Stimulated activated CD8-positive, alpha-beta memory T cell treated with anti-CD3 and anti-CD28 coated beads, Interleukin-4, amount 100 ng/mL, for 1 hour (primary cell): ENCODE results near the gene SBF2.
"Not testable (repeated sequence)": the region's sequence is repeated elsewhere in the genome, so short reads cannot be mapped to it uniquely, and the experiment has no call there.

Experiments used
- DNase-seq, 2 donors: peaks; one replicate each; pipeline ENCODE4 v3.0.0-alpha.2; 2020; ENCODE audit warnings: low read depth in 2 of 2, low spot score in 1 of 2

SBF2 gene

DNA sequence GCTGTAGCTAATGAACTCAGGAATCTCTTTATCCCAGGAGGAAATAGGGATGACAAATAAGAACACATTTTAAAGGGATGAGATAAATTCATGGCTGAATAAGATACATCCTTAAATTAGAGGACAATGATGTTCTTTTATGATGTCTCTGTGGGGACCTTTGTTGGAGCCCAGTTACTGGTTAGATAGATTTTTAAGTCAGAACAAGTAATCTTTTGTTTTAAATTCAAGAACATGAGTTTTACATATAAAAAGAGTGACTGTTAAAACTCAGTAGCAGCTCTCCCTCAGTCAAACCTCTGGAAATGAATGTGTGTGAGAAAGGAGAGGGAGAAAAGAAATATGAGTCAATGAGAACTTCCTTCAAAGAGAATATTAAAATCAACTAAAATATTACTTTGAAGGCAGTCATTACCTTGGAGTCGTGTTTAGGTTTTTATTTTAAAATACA lies 388.5 kb downstream of the SBF2 start:
- DNase-seq, result no peak

DNA sequence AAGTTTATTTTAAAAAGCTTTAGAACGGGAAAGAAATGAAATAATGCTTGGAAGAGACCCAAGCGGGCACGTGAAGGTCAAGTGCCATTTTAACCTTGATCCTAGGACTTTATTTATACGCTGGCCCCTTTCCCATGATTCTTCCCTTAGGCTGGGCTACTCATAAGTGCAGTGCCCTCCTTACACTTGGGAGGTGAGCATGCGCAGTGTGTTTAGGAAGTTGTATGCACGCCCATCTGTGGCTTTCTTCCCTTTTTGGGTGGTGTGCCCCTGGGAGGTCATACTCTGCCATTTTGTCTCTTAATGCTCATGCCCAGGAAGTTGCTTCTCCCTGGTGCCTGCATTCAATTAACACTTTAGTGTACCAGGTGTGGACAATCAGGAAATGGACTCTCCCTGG lies 390.4 kb downstream of the SBF2 start:
- DNase-seq, result no peak

DNA sequence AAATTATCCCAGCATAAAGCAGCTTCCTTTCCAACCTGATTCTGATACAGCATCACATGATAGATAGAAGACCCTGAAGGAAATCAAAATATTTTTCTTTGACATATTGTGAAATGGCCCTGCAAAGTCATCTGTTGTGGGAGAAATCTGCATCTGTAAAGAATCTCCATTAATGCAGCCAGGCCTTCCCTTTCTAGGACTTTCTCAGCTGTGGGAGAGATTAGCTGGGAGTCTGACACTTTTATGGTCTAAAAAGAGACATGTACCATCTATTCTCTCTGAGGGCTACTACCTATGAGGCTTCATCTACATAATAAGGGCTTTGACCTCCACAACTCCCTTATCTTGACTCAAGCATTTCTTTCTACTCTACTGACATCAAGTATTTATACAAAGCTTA lies 392.1 kb downstream of the SBF2 start:
- no peak for DNase-seq

DNA sequence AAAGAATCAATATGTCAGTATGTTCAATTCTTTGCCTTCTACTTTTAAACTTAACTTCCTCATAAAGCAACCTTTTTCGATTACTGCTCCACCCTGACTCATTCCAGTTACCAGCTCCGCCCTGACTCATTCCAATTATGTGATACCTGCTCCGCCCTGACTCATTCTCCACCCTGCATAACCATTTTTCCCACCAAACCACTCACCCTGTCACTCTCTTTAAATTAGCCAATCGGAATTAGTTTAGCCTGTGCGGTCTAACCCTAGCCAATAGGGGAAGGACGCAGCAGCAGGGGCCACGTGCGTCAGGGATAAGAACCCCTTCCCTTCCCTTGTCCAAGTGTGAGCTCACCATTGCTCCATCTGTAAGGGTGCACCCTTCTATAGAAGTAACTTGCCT lies 393.8 kb downstream of the SBF2 start:
- DNase-seq, result not testable (repeated sequence)

DNA sequence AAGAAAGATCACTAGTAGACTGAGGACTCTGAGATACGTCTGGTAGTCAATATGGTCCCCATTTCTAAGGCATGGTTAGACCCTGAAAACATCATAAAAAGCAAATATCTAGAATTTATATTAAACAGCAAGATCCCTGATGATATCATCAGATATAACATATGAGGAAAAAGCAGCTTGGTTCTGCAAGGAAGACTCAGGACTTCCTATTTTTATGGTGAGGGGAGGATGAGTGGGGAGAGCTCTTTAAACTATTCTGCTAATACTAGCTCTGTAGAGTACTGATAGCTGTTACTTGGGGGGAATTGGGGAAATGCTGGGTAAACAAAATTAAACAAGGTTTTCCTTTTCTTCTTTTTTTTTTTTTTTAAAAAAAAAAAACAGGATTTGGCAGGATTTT lies 394.3 kb downstream of the SBF2 start:
- DNase-seq, result no peak

DNA sequence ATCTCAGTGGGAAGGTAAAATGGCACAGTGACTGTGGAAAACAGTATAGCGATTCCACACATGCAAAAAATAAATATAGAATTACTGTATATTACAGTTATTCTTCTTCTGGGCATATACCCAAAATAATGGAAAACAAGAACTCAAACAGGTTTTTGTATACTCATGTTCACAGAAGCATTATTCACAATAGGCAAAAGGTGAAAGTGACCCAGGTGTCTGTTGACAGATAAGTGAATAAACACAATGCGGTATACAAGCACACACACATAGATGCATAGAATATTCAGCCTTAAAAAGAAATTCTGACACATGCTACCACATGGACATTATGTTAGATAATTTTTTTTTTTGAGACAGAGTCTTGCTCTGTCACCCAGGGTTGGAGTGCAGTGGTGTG lies 397.1 kb downstream of the SBF2 start:
- DNase-seq, result no peak

DNA sequence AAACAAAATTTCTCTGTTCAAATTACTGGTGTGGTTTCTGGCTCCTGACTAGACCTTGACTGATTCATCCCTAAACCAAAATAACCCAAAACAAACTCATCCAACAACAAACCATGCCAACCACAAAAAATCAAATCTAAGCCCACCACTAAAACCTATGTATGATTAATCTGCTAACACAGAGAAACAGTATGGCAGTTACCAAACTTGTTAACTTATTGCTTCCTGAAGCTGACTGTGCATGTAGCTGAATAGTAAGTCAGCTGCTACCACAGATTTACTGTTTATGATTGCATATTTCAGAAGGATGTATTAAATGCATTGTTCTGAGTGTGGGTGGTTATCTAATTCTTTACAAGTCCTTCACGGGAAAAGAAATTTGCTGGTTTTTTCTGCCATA lies 399.0 kb downstream of the SBF2 start:
- no peak for DNase-seq

DNA sequence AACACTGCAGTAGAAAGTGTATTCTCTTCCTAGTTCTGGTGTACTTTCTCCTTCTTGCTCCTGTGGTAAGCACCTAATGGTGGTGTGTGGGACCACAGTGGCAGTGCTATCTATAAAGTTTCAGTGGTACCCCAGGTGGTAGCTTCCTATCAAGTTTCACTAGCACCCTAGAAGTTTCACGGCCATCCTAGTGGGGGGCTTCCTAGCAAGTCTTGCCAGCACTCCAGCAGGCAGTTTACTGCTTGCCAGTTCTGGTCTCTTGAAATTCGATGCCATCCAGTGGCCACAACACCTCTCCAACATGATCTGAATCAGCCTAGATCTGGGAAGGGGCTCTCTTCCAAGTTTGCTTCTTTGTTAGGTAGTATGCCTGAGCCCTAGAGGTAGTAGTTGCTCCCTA lies 400.5 kb downstream of the SBF2 start:
- no peak for DNase-seq

DNA sequence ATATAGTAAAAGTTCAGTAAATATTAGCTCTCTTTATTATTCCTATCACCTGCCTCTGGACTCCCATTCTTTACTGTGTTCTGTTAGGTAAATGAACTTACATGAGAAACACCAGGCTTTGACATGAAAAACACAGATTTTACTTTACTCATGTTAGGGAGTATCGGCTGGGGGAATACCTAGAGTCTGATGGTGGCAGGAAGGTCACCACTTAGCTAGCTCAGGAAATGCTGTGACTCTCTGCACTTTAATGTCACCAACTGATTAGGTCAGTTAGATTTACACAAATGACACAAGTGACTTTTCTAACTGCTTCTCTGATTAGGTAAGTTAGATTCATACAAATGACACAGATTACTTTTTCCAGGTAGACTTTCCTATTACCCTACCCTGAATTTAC lies 405.1 kb downstream of the SBF2 start:
- DNase-seq, result no peak

DNA sequence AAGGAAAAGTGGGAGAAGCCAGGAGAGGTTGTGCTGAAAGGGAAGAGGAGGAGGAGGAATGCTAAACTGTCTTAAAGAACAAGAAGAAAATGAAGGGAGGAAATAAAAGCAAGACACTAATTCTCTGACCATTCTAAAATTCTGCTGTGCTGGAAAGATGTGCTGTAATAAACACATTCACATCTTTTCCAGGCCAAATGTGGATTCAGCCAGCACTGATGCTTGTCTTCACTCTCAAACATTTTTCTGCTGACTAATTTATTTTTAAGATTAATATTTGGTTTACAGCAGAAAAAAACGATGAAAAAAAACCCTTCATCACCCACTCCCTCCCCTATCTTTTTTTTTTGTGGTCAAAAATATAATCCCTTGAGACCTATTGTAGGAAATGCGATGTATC lies 406.5 kb downstream of the SBF2 start:
- DNase-seq, result no peak

DNA sequence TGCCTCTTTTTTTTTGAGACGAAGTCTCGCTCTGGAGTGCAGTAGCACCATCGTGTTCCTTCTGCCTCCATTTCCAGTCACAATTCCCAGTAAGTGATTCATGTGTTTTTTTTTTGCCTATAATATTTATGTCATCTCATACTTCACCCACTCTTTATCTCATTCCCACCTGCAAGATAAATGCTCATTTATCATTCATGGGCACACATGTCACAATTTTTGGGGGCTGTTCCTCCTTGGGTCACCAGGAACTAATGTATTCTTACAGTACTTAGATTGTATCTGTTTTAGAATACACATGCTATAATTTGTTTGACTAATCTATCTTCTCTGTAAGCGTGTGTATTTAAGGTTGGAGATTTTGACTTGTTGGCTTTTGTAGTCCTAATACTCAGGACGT lies 407.4 kb downstream of the SBF2 start:
- no peak for DNase-seq

DNA sequence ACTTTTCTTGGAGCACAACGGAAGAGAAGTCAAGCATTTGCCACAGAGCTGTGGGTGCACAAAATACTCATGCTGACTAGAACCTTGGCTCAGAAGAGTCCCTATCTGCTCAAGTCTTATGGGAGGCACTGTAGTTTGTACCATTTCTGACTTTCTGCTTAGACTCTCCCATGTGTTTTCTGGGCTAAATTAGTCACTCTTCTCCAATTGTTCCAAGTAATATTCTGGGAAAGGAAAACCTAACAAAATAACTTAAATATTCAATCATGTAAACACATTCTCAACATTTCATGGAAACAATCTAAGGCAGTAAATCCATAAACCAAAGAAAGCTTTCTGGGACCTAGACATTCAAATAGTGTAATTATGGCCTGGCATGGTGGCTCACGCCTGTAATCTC lies 409.4 kb downstream of the SBF2 start:
- DNase-seq, result no peak

DNA sequence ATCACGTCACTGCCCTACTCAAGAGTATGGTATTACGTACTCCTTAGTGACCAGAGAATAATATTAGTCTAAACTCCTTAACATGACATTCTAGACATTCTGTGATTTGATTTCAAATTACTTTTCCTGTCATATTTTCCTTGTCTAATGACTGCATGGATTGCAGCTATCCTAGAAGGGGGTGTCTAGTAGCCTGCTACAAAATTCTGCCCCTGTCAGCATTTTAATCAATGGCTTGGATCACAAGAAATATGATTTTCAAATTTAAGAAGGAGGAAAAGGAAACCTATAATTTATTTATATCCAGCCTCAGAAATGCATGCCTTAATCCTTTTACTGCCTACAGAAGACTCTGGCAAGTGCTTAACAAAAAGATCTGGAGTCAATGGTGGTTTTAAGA lies 413.4 kb downstream of the SBF2 start:
- DNase-seq, result no peak

DNA sequence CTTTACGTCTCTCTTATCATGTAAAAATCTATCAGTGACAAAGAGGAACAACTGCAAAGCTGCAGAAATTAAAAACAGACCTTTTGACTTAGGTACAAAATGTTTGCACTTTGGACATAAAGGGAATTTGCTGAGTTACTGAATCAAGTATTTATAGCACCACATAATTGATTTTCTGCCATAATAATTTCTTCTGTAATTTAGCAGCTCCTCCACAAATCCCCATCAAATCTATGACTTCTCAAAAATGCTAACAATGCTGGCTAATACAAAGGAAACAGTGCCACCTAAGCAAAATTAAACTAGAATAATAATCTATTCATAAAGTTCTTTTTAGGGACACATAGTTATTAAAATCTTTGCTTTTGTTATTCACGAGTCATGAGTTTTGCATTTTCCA lies 415.1 kb downstream of the SBF2 start:
- DNase-seq, result no peak

DNA sequence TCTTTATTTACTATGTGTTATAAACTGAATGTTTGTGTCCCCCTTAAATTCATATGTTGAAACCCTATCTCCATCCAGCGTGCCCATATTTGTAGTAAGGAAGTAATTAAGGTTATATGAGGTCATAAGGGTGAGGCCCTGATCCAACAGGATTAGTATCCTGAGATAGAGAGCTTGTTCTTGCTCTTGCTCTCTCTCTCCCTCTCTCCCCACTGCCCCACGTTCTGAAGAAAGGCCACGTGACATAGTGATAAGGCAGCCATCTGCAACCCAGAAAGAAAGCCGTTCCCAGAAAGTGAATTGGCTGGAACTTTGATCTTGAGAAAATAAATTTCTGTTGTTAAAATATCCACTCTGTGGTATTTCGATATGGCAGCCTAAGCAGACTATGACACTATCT lies 417.7 kb downstream of the SBF2 start:
- DNase-seq, result no peak

DNA sequence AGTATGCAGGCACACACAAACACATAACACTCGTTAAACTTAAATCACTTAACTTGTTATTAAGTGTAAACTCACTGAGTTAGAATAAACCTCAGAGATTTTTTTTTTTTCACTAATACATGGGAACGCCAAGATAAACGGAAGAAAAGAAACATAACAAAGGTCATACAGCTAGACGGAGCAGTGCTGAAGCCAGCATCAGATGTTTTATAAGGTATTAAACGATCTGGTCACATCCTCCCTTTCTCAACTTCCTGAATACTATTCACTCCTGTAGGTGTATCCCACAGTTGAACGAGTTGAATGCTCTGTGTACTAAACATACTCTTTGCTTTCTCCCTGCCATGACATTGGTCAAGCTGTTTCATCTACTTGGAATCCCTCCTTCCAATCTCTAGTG lies 418.2 kb downstream of the SBF2 start:
- no peak for DNase-seq

DNA sequence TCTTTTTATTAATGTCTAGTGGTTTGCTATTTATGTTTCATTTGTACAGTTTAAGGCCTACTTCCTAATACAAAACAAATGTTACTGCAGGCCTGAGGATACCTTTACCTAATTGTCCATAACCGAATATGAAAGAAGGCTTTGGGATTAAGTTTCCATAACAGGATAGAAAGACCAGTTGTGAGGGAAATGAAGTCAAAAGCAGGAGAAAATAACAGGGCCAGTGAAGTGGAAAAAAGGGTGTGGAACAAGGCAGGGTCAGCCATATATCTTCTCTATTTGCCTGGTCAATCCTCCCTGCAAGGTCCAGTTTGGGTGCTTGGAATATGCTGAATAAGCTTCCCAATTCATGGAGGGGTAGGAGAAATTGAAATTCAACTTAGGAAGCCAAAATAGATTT lies 418.6 kb downstream of the SBF2 start:
- DNase-seq, result no peak

DNA sequence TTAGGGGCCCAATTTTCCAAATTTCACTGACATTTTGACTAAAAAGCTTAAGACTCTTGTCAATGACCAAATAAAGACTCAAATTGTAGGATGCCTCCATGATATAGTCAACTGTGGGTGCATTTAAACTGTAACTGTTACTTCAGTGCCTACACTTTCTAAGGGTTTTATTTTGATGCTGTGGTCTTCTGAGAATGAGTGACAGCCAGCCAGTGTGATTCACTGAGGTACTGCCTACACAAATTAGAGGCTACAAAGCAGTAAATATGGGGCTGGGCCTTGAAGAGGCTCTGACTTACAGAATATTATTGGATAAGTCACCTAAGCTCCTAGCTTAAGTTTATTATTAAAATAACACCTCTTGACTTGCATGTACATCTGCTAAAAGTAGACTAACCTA lies 419.6 kb downstream of the SBF2 start:
- no peak for DNase-seq

DNA sequence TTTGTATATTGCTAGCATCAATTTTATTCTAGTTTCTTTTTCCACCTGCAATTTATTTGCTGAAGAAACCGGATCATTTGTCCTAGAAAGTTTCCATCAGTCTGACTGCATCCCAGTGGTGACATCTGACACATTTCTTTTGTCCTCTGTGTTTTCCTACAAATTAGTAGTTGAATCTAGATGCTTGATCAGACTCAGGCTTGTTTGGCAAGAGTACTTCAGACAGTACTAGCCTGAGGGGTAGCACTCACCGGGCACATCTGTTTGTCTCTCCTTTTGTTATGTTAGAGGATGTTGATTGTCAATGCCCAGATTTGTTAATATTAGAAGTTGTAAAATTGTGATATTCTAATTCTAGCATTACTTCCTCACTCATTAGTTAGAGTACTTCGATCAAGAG lies 425.4 kb downstream of the SBF2 start:
- no peak for DNase-seq

DNA sequence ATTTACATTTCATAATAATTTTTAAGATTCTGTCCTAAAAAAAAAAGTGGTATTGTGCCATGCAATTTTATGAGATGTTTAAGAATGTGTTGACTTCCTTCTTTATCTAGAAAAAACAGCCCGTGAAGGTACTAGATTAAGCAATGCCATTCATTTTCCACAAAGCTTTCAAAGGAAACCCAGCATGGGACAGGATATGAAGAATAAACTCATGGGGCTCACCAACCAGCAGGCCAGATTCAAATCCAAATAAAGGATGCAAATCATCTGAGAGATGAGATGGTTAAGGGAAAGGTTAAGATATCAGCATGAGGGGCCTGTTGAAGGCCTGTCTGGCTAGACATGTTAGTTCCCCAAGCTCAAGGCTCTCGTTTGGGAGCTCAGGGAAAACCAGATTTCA lies 431.0 kb downstream of the SBF2 start:
- no peak for DNase-seq

DNA sequence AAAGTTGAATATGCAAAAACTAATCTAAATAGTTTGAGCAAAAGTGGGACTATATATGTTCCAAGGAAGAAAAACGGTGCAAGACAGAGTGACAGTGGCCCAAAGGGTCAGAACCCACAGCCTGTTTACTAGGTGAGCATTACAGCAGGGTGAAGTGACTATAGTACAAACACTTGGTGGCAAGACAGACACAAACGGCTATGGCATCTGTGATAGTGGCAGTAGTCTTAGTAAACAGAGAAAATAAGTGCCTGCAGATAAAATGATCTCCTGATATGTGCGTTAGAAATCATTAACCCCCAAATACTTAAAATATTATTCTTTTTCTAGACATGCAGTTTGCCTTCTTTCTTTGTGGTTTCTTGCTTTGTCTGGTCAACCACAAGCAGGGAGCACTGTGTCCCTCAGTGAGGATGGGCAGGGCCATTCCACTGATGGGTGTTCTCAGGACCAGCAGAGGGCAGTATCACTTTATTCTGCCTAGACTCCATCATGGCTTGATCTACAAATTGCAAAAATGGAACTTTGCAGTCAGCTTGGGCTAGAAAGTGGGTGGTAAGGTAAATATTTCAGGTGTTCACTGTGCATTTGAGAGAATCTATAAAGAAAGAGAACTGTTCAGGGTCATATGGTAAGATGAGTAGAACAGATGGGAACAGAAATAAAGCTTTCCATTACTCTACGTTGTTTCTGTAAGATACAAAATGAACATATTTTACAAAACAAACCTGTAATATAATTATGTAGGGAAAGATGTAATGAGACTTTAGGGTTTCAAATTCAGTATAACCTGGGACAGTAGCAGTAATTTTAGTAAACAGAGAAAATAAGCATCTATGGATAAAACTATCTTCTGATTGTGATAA lies 431.9 kb downstream of the SBF2 start:
- DNase-seq, result no peak

DNA sequence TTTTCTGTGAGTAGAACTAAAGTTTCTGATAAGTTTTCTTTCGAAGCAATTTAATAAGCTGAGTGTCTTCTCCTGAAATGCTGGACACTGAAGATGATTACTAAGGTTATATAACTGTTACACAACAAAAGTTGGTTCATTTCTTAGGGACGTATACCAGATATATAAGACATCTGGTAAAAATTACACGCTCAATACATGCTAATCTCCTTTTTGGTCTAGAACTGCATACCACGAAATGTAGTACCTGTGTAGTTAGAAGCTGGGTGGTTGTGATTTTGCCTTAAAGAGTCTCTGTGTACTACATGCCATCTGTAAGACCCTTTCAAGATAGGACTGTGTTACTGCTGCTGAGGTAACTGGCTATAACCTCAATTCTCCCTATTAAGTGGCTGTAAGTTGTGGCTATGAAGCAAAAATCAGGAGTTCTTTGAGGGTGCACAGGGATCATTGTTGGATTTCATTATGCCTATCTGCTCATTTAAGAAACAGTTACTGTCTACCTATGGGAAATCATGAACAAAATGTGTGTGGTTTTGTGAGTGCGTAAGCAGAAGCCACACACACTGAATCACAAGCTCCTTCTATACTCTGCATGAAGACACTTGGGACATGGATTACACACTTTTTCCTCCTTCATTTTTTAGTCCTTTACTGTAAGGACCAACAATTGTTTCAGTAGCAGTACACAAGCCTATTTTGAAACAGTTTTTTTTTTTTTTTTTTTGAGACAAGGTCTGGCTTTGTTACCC lies 434.3 kb downstream of the SBF2 start:
- DNase-seq, result no peak

DNA sequence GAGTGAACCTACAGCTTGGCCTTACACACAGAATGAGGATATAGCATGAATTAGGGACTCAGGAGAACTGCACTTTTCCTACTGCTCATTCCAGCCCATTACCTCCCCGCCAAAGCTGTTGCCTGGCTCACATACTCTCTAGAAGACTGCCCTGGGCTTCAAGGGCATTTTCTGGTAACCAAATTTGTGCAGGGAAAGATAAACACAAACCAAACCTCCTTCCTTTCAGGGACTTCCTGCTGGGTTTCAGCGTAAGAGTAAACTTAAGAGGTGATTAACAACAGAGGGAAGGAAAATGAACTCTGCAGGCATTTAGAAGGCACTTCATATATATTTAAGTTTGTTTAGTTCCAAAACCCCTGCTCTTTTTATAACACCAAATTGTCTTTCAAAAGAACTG lies 435.2 kb downstream of the SBF2 start:
- no peak for DNase-seq
